Sciatic nerve (tissue), 2 donors: ENCODE measurements around the gene ADIPOR2. TPM values are rescaled to one million over a fixed set of nuclear protein-coding genes. Genes with fewer than 3 reads are reported as not detected.

ENCODE experiments used
- ATAC-seq: fragments of 200-7000 bp; cut with Tn5 transposase; one replicate; pipeline ENCODE4 v1.9.1; 2020; ENCODE audit warnings: mild to moderate bottlenecking, moderate library complexity
- DNase-seq: peaks from one replicate; pipeline ENCODE4 v3.0.0-alpha.2; 2020; ENCODE audit warnings: low spot score
- intact Hi-C: fragments of 100-400 bp; cut with DNase I; formaldehyde crosslinking; loops from one replicate; pipeline ENCODE4 v1.14.2; 2022
- total RNA-seq: library from RNA; stranded (reverse); fragmentation: NEBNext Ultra II Directional; extraction: Animal tissue kit (Norgen Biotek cat#: 25700); gene quantifications from one replicate; pipeline ENCODE4 v1.2.1, GENCODE V29; 2021
- donor health status: DM: no; HTN: no; CAD: no.
- donor health status: DM: no; HTN: no; CAD: no.

ADIPOR2 gene
- total RNA-seq, 1 donor from 2014 or later, result 79.3 TPM

DNA sequence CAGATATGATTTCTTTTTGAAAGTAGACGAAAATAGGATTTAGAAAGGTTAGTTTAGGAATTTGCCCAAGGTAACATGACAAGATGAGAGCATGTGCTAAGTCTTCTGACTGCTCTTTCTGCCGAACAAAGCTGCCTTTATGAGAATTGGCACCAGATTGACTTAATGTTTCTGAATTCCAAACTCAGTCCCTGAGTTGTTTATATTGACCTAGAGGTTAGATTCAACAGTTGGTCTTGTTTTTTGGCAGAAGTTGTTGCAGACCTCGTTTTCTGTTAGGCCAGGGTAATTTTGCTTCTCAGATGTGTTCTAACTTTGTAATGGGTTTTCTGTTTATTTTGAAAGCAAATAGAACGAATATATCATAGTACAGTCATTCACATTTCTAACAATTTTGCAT is 68.0 kb downstream of the ADIPOR2 start:
- intact Hi-C loops, result no loop called here
- DNase-seq, result no peak
- peak; percentile 73 for ATAC-seq

DNA sequence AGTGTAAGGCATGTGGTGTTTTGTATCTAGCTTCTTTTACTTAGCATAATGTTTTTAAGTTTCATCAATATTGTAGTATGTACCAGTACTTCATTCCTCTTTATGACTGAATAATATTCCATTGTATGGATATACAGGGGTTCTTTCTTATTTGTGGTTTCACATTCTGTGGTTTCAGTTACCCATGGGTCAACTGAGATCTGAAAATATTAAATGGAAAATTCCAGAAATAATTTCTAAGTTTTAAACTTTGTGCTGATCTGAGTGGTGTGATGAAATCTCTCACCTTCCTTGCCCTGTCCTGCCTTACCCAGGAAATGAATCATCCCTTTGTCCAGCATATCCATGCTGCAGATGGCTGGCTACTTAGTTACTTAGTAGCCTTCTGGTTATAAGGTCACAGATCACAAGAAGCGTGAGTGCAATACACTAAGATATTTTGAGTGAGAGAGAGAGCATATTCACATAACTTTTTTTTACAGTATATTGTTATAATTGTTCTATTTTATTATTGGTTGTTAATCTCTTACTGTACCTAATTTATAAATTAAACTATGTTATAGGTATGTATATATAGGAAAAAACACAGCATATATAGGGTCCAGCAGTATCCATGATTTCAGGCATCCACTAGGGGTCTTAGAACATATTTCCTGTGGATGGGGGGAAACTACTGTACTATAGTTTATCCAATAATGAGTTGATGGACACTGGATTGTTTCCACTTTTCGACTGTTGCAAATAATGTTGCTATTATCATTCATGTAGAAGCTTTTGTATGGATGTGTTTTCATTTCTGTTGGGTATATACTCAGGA is 69.9 kb downstream of the ADIPOR2 start:
- DNase-seq (no peak), ATAC-seq (peak; percentile 92)
- intact Hi-C loops, result no loop called here

DNA sequence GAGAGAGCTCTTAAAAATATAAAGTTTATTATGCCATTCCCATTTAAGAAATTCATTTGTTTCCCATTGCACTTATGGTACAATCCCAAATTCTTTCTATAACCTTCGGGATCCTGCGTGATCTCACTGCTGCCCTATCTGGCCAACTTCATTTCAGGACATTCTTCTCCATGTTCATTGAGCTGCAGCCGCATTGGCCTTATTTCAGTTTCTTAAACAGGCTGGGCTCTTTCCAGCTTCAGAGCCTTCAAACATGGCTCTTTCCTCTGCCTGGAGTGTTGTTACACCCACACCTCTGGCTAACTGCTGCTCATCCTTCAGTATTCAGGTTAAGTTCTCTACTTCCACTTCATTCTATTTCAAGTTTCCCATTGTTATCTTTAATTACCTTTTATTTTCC is 71.0 kb downstream of the ADIPOR2 start:
- DNase-seq (no peak), ATAC-seq (no peak)
- intact Hi-C loops, result no loop called here

DNA sequence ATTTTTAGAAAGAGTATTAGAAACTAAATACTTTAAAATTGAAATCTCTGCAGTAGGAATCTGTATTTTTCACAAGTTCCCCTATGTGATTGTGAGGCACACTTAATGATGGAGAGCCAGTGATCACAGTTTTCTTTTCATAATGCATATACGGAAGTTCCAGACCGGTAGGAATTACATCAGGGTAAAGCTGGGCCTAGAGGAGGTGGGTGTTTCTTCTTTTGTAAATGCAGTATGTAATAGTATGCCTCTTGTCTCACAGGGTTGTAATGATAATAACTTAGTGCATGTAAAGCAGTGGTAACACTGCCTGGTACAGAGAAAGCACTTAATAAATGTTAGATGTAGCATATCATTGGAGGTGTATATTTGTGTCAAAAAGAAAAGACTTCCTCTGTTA is 72.3 kb downstream of the ADIPOR2 start:
- DNase-seq (no peak), ATAC-seq (no peak)
- intact Hi-C loops, result no loop called here

DNA sequence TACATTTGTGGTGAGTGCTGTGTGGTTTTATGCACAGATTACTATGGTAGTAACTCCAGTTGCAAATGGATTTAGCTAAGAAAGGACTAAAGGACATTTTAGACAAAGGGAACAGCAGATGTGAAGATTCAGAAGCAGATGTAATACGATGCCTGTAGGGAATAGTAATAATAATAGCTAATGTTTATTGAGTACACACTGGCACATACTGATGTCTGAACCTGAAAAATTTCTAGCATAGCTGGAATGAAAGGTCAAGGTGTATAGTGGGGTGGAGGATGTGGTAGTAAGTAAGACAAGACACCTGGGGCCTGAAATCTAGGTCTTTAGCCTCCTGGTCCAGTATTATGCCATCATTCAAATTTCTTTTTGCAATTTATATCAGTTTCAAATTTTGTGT is 75.2 kb downstream of the ADIPOR2 start:
- DNase-seq (no peak), ATAC-seq (no peak)
- intact Hi-C loops, result no loop called here

DNA sequence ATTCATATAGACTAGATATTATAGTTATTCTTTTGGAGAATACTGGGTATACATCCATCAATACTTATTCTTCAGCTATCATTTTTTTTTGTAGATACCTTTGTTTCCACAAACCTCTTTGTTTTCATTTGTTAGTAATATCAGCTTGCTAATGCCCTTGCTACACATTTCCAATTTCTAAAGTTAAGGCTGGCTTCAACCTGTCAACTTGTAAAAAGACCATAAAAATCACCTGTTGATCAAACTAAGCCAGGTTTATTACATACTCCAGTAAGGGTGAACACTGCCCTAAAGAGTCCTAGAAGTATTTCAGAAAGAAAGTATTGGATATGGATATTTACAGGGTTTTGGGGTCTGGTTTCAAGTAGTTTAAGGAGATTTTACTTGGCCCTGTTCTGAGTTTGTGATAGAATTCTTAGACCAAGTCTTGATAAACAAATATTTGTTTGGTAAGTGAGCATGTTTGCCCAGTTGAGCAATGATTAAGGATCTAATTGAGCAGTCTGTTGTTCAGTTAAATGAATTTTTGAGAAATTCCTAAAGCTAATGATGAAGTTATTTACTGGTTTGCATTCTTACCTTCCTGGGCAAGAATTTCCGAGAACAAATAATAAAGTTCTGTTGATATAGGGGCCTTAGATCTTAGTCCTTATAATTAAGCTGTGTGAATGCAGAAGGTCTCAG is 76.7 kb downstream of the ADIPOR2 start:
- intact Hi-C loops, result no loop called here
- ATAC-seq (no peak), DNase-seq (no peak)

DNA sequence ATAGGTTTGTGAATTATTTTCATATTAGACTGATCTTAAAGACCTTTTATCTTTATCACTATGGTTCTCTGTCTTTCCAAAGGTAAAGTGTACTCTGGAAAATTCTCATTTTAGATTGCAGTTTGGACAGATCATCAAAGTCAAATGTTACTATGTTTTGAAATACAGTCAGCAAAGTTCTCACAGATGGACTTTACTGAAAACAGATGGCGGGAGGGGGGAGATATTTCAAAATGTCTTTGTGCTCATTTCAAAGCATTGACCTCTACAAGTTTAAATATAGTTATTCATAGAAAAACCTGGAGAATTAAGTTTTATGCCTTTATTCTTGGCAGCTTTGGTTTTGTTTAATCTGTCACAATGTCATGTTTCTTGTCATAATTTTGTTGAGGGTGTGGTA is 77.7 kb downstream of the ADIPOR2 start:
- no peak for DNase-seq
- intact Hi-C loops, result no loop called here
- no peak for ATAC-seq

DNA sequence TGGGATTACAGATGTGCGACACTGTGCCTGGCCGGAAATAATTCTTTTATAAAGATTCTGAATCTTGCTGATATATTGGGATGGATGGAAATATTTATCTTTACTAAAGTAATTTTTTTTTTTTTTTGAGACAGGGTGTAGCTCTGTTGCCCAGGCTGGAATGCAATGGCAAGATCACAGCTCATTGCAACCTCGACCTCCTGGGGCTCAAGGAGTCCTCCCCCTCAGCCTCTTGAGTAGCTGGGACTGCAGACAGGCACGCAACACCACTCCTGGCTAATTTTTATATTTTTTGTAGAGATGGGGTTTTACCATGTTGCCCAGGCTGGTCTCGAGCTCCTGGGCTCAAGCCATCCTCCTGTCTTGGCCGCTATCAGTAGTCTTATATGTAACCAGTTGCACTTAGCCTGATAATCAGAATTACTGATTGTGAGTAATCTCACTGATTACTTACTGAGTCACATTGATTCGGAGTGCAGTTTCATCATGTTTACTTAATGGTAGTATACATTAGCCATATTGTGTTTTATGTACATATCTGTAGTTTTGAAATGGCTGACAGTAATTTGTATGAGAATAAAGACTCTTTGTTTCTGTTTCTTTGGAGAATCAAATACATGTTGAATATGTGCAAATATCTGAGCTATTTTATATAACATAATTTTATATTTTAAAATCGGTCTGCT is 79.1 kb downstream of the ADIPOR2 start:
- no peak for ATAC-seq
- intact Hi-C loops, result no loop called here
- DNase-seq, result no peak

DNA sequence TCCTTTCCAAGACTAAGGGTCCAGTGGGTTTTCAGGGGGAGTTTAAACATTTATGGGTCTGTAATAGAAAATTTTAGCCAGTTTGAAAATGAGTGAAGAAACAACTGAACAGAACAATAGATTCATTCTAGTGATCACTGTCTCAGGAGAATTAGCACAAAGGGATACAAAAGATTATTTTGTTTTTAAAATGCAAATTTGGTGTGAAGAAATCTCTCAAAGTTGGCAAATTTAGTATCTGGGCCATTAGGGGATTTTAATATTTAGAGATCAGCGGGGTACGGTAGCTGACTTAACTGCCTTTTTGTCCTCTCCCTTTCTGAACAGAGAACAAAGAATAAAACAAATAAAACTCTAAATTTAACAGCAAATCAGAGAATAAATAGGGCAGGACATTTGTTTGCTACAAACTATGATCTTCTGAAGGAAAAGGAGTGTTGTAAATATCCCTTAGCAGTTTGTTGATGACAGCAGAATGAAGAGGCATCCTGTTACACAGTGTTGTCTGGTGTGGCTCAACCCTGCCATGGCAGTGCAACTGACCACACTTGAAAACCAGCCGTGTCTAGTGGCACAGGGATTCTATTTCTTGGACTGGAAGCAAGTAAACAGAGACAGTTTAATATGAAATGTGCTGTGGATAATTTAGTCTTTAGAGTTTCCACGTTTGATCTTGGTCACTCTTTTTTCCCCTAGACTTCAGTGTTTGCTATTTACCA is 83.2 kb downstream of the ADIPOR2 start:
- intact Hi-C loops, result no loop called here
- ATAC-seq (peak; percentile 84), DNase-seq (no peak)

DNA sequence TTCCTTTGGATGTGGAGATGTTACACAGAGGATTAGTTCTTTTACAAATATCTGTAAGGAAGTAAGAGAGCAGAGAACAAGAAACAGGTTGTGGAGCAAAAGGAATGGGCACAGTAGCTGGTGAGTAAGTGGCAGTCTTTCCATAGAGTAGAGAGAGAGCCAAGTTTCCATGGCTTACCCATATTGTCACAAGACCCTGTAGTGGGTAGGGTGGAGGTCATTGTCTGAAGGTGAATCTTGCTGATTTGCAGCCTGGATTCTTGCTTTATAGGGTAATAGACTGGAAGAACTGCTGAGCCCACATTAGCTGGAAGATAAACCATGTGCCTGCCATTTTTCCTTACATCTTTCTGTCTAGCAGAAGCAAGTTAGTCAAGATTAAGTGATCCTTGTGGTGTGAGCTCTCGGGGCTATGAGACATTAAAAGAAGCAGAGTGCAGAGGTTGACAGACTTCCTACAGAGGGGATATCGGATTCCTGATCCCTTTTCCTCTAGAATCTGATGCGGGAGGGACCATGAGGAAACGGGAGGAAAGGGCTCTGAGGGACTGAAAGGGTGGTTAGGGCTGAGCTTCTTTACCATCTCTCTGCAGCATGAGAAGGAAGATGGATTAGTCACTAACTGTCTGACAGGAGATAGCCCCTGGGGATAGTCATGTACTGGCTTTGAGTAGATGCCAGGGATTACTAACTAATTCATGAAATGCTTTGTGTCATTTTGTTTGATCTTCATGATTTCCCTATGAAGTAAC is 85.5 kb downstream of the ADIPOR2 start:
- no peak for ATAC-seq
- intact Hi-C loops, result no loop called here

DNA sequence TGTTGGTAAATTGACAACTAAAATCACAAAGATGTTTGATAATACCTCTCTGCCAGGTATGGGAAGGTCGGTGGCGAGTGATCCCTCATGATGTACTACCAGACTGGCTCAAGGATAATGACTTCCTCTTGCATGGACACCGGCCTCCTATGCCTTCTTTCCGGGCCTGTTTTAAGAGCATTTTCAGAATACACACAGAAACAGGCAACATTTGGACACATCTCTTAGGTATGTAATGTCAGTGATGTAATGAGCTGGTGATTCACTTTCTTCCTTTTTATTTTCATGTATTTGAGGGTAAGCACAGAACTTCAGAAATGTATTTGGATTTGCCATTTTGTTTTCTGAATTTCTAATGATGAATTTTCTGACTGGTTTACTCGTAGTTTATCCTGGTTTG is 86.9 kb downstream of the ADIPOR2 start:
- intact Hi-C loops, result no loop called here
- no peak for ATAC-seq

More for the DNA sequence above, 85.5 kb downstream of the ADIPOR2 start:
- no peak for DNase-seq

DNA sequence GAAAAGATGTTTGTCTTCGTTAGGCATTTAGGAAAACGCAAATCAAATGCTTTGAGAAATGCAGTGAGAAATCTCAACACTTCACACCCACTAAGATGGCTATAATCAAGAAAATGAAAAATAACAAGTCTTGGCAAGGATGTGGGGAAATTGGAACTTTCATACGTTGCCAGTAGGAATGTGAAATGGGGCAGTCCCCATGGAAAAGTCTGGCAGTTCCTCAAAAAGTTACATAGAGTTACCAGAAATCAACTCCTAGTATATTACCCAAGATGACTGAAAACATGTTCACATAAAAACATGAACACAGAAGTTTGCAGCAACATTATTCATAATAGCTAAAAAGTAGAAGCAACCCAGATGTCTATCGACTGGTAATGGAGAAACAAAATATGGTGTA is 88.0 kb downstream of the ADIPOR2 start:
- intact Hi-C loops, result no loop called here
- no peak for ATAC-seq
- no peak for DNase-seq

More for the DNA sequence above, 86.9 kb downstream of the ADIPOR2 start:
- no peak for DNase-seq

DNA sequence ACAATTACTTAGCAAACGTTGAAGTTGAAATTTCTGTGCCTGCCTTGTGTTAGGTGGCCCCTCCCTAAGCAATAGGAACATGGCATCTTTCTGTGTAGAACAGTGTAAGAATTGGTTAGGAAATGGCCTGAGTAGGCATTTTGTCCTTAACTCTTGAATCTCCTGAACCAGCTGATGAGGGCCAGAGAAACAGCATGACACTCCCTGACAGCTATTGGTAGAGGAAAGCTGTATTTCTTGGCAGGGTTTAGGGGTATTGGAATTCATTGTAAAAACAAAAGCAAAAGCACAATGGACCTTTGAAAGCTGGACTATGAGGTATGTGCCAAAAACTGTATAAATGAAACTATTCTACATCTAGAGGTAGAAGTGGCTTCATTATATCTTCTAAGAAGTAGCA is 88.9 kb downstream of the ADIPOR2 start:
- ATAC-seq (peak; percentile 66), DNase-seq (no peak)
- intact Hi-C loops, result no loop called here

DNA sequence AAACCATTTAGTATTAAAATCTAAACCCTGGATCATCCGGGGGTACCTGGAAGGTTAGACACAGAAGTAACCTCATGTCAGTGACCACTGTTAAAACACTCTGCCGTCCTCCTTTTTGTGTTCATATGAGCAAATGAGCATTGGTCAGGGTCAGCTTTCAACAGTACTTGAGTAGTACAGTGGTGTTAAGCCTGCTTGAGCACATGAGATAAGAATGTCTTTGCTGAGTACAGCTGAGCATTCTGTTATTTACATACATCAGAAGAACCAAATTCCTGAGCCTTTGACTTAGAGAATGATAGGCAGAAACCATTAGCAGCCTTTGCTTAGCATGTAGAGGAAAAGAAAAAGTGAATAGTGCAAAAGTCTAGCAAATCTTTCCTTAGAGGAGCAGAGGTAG is 90.9 kb downstream of the ADIPOR2 start:
- ATAC-seq, result no peak
- intact Hi-C loops, result no loop called here
- DNase-seq, result no peak

DNA sequence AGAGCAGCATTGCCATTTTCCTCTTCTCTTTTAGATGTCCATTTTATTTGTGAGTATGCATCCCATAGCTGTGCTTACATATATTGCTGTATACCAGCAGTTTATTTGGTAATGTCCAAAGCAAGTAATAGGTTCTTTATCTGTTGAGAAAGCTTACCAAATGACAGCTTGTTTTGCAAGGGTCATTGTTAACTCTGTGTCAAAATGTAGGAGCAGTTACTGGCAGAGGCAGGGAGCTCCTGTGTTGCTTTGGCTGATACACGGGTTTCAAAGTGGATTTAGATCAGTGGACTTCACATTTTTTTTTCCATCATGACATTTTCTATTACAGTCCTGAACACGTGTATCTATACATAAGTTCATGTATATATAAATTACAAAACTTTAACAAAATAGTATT is 91.3 kb downstream of the ADIPOR2 start:
- ATAC-seq, result no peak

DNA sequence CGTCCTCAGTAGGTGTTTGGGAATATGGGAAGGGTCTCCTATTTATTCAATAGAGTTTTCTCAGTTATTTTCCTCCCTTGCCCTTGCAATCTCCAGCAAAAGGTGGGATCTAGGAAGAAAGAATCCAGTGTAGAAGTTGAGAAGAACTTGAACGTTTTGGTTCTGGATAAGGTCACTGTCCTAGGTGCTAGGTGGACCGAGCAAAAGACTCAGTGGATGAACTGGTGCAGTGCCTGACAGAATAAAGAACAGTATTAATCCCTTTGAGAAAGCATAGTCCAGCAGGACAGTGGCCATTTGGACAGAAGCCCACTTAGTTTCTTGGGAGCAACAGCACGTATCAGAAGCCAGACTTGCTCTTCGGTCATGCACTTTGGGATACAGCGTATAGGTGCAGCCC is 96.8 kb downstream of the ADIPOR2 start:
- ATAC-seq, result no peak
- intact Hi-C loops, result no loop called here
- DNase-seq, result no peak

More for the DNA sequence above, 91.3 kb downstream of the ADIPOR2 start:
- intact Hi-C loops, result no loop called here
- no peak for DNase-seq

DNA sequence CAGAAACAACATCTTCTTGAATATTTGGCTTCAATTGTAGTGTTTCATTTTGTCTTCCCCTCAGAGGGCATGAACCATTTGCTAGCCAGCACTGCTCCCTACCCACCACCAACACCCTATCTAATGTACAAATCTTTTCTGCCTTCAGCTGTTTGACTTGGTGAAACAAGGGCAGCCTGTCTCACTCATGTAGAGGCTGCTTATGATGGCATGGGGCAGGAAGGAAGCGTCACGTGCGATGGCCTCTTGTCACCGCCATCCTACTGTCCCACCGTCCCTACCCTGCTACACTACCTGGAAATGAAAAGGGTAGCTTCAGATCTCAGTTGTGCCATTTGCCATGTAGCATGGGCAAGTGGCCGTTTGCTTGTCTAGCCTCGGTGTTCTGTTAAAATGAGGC is 99.6 kb downstream of the ADIPOR2 start:
- ATAC-seq (no peak), DNase-seq (no peak)
- intact Hi-C loops, result loop anchor here (2.0 kb wide), 1 partner anchor 138 kb away; no protein-coding TSS in a partner anchor

DNA sequence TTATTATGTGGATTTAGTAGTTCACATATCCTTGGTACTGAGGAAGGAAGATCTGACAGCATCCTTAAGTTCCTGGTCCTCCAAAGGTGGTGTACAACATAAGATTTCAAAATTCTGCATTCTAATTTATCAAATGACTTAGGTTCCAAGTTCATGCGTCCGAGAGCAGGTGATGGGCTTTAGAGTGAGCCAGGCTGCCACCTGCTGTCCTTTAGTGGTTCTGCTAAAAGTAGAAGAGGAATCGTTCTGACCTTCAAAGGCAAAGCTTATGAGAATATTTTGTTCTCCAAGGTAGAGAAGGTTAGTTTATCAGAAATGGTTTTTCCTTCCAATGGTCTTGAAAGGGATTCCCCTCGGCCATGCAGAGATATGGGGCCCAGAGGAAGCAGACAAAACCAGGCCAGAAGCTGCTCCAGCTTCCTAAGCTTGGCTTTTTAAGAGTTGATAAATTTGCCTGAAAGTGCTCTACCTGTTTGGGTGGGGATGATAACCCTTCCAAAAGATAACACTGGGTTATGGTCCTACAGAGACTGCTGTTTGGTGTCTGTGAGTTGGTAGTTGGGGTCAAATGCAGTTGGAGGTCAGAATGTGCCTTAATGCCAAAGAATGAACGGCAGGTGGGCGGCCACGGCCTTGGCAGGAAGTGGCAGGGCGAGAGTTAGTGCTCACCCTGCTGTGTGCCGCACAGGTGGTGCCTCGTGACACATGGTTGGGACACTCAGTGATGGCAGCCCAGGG is 100.4 kb downstream of the ADIPOR2 start:
- intact Hi-C loops, result loop anchor here (2.0 kb wide), 1 partner anchor 138 kb away; no protein-coding TSS in a partner anchor
- ATAC-seq (peak; percentile 53), DNase-seq (peak; percentile 78)
